Right lobe of liver (tissue), 4 donors: Measurements from ENCODE around the gene TLE3.

Source experiments
- POLR2A ChIP-seq: fragments of 450-650 bp; IDR thresholded peaks from one replicate; pipeline ENCODE4 v1.6.1; 2017; ENCODE audit warnings: antibody characterized with exemption, mild to moderate bottlenecking
- TF ChIP-seq, protein P1 (sequence below), 4 donors: fragments of 200-600 bp in 3 of 4; fragments of 450-650 bp in 1 of 4; IDR thresholded peaks; one replicate each; pipeline versions ENCODE4 v1.5.1 to v1.8.0; 2016 to 2022; ENCODE audit warnings: antibody characterized with exemption in 4 of 4, mild to moderate bottlenecking in 2 of 4
- donor health status: DM: no; HTN: no; CAD: no.
- donor health status: DM: no; HTN: no; CAD: no.
- donor health status: DM: no; HTN: yes; CAD: no.

DNA sequence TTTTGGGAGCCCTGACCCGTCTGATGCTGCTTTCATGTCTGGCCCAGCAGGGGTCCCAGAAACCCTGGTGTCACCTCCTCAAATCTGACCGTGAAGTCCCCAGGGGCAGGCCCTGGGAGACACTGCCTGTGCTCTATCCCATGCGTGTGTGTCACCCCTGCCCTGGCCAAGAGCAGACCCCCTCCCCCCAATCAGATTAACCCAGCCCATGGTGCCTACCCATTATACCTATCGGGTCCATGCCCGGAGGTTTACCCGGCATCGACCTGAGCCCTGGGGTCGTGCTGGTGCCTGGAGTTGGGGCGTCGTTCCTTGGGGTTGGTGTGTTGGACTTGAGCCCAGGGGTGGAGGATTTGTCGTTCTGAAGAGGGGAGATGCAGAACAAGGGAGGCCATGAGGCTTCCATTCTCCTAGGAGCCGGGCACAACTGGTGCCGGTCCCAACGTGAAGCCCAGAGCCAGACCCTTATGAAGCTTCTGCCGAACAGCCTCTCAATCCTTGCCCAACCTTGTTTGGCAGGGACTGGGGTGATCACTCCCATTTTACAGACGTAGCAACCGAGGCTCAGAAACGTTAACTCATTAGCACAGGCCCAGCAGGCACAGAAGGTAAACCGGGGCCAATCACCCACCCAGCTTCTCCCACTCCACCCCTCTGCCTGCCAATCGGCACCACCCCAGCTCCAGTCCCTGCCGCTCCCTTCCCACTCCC is 39.6 kb downstream of the TLE3 start:
- TF ChIP-seq, protein P1, sequence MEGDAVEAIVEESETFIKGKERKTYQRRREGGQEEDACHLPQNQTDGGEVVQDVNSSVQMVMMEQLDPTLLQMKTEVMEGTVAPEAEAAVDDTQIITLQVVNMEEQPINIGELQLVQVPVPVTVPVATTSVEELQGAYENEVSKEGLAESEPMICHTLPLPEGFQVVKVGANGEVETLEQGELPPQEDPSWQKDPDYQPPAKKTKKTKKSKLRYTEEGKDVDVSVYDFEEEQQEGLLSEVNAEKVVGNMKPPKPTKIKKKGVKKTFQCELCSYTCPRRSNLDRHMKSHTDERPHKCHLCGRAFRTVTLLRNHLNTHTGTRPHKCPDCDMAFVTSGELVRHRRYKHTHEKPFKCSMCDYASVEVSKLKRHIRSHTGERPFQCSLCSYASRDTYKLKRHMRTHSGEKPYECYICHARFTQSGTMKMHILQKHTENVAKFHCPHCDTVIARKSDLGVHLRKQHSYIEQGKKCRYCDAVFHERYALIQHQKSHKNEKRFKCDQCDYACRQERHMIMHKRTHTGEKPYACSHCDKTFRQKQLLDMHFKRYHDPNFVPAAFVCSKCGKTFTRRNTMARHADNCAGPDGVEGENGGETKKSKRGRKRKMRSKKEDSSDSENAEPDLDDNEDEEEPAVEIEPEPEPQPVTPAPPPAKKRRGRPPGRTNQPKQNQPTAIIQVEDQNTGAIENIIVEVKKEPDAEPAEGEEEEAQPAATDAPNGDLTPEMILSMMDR (IDR thresholded peaks at IDR 0.05), result no peak
- TF ChIP-seq POLR2A, result no peak
